ENCODE results near the gene ITPKC.
"Not testable (repeated sequence)": the region's sequence is repeated elsewhere in the genome, so short reads cannot be mapped to it uniquely, and the experiment has no call there.

ITPKC gene

GRCh38 chr19:40717880-40718773 lies 1.2 kb downstream of the ITPKC start:
- Histone ChIP-seq H3K9ac (ENCODE audit: low read depth, low read length) (peak overlapping the region; percentile 65), H3K27me3 (ENCODE audit: insufficient read depth, low read length) (no peaks in the 10 kb centered on the region), H3K4me1 (ENCODE audit: insufficient read depth, low read length) (peaks cover 10% of the 10 kb centered on the region), H3K4me3 (ENCODE audit: low read length) (peak overlapping the region; percentile 84), H3K9me3 (ENCODE audit: insufficient read depth, low read depth, low read length) (no peaks in the 10 kb centered on the region), H3K27ac (ENCODE audit: low read depth, low read length) (no peak overlapping the region; the same call in 1 of the 2 replicates), H3K36me3 (ENCODE audit: insufficient read depth, low read length) (0 out of 2 replicates have a peak, but pooled peaks cover 1% of the 10 kb centered on the region)
- 17% methylated on average over 20 of the region's 20 CpGs for WGBS

GRCh38 chr19:40718774-40719391 lies 2.0 kb downstream of the ITPKC start:
- peaks cover 10% of the 10 kb centered on the region for H3K4me1 ChIP-seq (ENCODE audit: insufficient read depth, low read length)
- H3K9me3 ChIP-seq (ENCODE audit: insufficient read depth, low read depth, low read length), result no peaks in the 10 kb centered on the region
- H3K9ac ChIP-seq (ENCODE audit: low read depth, low read length), result peak overlapping the region; percentile 65
- H3K36me3 ChIP-seq (ENCODE audit: insufficient read depth, low read length), result 0 out of 2 replicates have a peak, but pooled peaks cover 3% of the 10 kb centered on the region
- peak overlapping the region; percentile 84 for H3K4me3 ChIP-seq (ENCODE audit: low read length)
- no peaks in the 10 kb centered on the region for H3K27me3 ChIP-seq (ENCODE audit: insufficient read depth, low read length)
- 19% methylated on average over 16 of the region's 16 CpGs for WGBS
- H3K27ac ChIP-seq (ENCODE audit: low read depth, low read length), result no peak overlapping the region; the same call in 1 of the 2 replicates

GRCh38 chr19:40719414-40719894 lies 2.5 kb downstream of the ITPKC start:
- no peak overlapping the region for H3K27ac ChIP-seq (ENCODE audit: low read depth, low read length)
- no peak overlapping the region for H3K9ac ChIP-seq (ENCODE audit: low read depth, low read length)
- WGBS, result 83% methylated on average over 7 of the region's 7 CpGs

GRCh38 chr19:40721140-40721486 lies 4.2 kb downstream of the ITPKC start:
- H3K4me1 ChIP-seq (ENCODE audit: insufficient read depth, low read length), result peaks cover 6% of the 10 kb centered on the region
- H3K27ac ChIP-seq (ENCODE audit: low read depth, low read length), result no peak overlapping the region
- no peak overlapping the region for H3K4me3 ChIP-seq (ENCODE audit: low read length)
- 86% methylated on average over 6 of the region's 6 CpGs for WGBS
- no peak overlapping the region for H3K9ac ChIP-seq (ENCODE audit: low read depth, low read length)
- no peaks in the 10 kb centered on the region for H3K27me3 ChIP-seq (ENCODE audit: insufficient read depth, low read length)
- H3K36me3 ChIP-seq (ENCODE audit: insufficient read depth, low read length), result peaks cover 14% of the 10 kb centered on the region
- no peaks in the 10 kb centered on the region for H3K9me3 ChIP-seq (ENCODE audit: insufficient read depth, low read depth, low read length)

More at GRCh38 chr19:40719414-40719894, 2.5 kb downstream of the ITPKC start:
- H3K4me1 ChIP-seq (ENCODE audit: insufficient read depth, low read length), result peaks cover 7% of the 10 kb centered on the region
- peak overlapping the region; percentile 84 for H3K4me3 ChIP-seq (ENCODE audit: low read length)
- H3K27me3 ChIP-seq (ENCODE audit: insufficient read depth, low read length), result no peaks in the 10 kb centered on the region
- H3K36me3 ChIP-seq (ENCODE audit: insufficient read depth, low read length), result 0 out of 2 replicates have a peak, but pooled peaks cover 5% of the 10 kb centered on the region
- H3K9me3 ChIP-seq (ENCODE audit: insufficient read depth, low read depth, low read length), result no peaks in the 10 kb centered on the region

- no peak overlapping the region for H3K4me3 ChIP-seq (ENCODE audit: low read length)
- no peaks in the 10 kb centered on the region for H3K27me3 ChIP-seq (ENCODE audit: insufficient read depth, low read length)
- H3K36me3 ChIP-seq (ENCODE audit: insufficient read depth, low read length), result peaks cover 21% of the 10 kb centered on the region
- no peak overlapping the region for H3K27ac ChIP-seq (ENCODE audit: low read depth, low read length)
- WGBS, result 91% methylated on average over 5 of the region's 9 CpGs
- no peaks in the 10 kb centered on the region for H3K9me3 ChIP-seq (ENCODE audit: insufficient read depth, low read depth, low read length)
- H3K4me1 ChIP-seq (ENCODE audit: insufficient read depth, low read length), result peaks cover 6% of the 10 kb centered on the region
- H3K9ac ChIP-seq (ENCODE audit: low read depth, low read length), result no peak overlapping the region
Measured at GRCh38 chr19:40721936-40722661, 5.2 kb downstream of the ITPKC start.

GRCh38 chr19:40723661-40724254 lies 6.8 kb downstream of the ITPKC start:
- Histone ChIP-seq H3K4me1 (ENCODE audit: insufficient read depth, low read length) (peaks cover 4% of the 10 kb centered on the region; the same call in 1 of the 2 replicates), H3K4me3 (ENCODE audit: low read length) (no peak overlapping the region), H3K27ac (ENCODE audit: low read depth, low read length) (no peak overlapping the region), H3K27me3 (ENCODE audit: insufficient read depth, low read length) (no peaks in the 10 kb centered on the region), H3K9me3 (ENCODE audit: insufficient read depth, low read depth, low read length) (no peaks in the 10 kb centered on the region), H3K9ac (ENCODE audit: low read depth, low read length) (no peak overlapping the region), H3K36me3 (ENCODE audit: insufficient read depth, low read length) (peaks cover 35% of the 10 kb centered on the region)
- 96% methylated on average over 5 of the region's 5 CpGs for WGBS

- H3K36me3 ChIP-seq (ENCODE audit: insufficient read depth, low read length), result peaks cover 38% of the 10 kb centered on the region
- 98% methylated on average over 4 of the region's 4 CpGs for WGBS
- no peaks in the 10 kb centered on the region for H3K9me3 ChIP-seq (ENCODE audit: insufficient read depth, low read depth, low read length)
- no peak overlapping the region for H3K27ac ChIP-seq (ENCODE audit: low read depth, low read length)
- H3K9ac ChIP-seq (ENCODE audit: low read depth, low read length), result no peak overlapping the region
- H3K4me1 ChIP-seq (ENCODE audit: insufficient read depth, low read length), result peaks cover under 1% of the 10 kb centered on the region; the same call in 1 of the 2 replicates
- H3K27me3 ChIP-seq (ENCODE audit: insufficient read depth, low read length), result no peaks in the 10 kb centered on the region
- H3K4me3 ChIP-seq (ENCODE audit: low read length), result no peak overlapping the region
Measured at GRCh38 chr19:40724315-40724714, 7.4 kb downstream of the ITPKC start.

- no peaks in the 10 kb centered on the region for H3K27me3 ChIP-seq (ENCODE audit: insufficient read depth, low read length)
- H3K4me1 ChIP-seq (ENCODE audit: insufficient read depth, low read length), result no peaks in the 10 kb centered on the region
- H3K27ac ChIP-seq (ENCODE audit: low read depth, low read length), result no peak overlapping the region
- no peaks in the 10 kb centered on the region for H3K9me3 ChIP-seq (ENCODE audit: insufficient read depth, low read depth, low read length)
- WGBS, result 96% methylated on average over 3 of the region's 3 CpGs
- no peak overlapping the region for H3K4me3 ChIP-seq (ENCODE audit: low read length)
- H3K36me3 ChIP-seq (ENCODE audit: insufficient read depth, low read length), result peaks cover 41% of the 10 kb centered on the region
- no peak overlapping the region for H3K9ac ChIP-seq (ENCODE audit: low read depth, low read length)
Measured at GRCh38 chr19:40724855-40725254, 7.9 kb downstream of the ITPKC start.

GRCh38 chr19:40726279-40726678 lies 9.4 kb downstream of the ITPKC start:
- no peaks in the 10 kb centered on the region for H3K27me3 ChIP-seq (ENCODE audit: insufficient read depth, low read length)
- H3K9me3 ChIP-seq (ENCODE audit: insufficient read depth, low read depth, low read length), result no peaks in the 10 kb centered on the region
- H3K36me3 ChIP-seq (ENCODE audit: insufficient read depth, low read length), result peaks cover 55% of the 10 kb centered on the region
- H3K4me3 ChIP-seq (ENCODE audit: low read length), result no peak overlapping the region
- no peak overlapping the region for H3K27ac ChIP-seq (ENCODE audit: low read depth, low read length)
- no peaks in the 10 kb centered on the region for H3K4me1 ChIP-seq (ENCODE audit: insufficient read depth, low read length)
- WGBS, result 95% methylated on average over 4 of the region's 4 CpGs
- H3K9ac ChIP-seq (ENCODE audit: low read depth, low read length), result no peak overlapping the region

GRCh38 chr19:40730065-40730464 lies 13.2 kb downstream of the ITPKC start:
- peaks cover 79% of the 10 kb centered on the region for H3K36me3 ChIP-seq (ENCODE audit: insufficient read depth, low read length)
- not testable (repeated sequence) for H3K27ac ChIP-seq (ENCODE audit: low read depth, low read length); H3K9me3 ChIP-seq (ENCODE audit: insufficient read depth, low read depth, low read length); H3K9ac ChIP-seq (ENCODE audit: low read depth, low read length); H3K4me3 ChIP-seq (ENCODE audit: low read length); H3K4me1 ChIP-seq (ENCODE audit: insufficient read depth, low read length); H3K27me3 ChIP-seq (ENCODE audit: insufficient read depth, low read length)
- WGBS, result 91% methylated on average over 5 of the region's 5 CpGs

Data from HUES64 (cell line).